Measurements from ENCODE around the gene TMEM79.

The TMEM79 gene

GRCh38 chr1:156249593-156249992 lies 34.5 kb upstream of the TMEM79 start:
- TF ChIP-seq GATA2 (IDR thresholded peaks at IDR 0.05; ENCODE audit: low read depth, low read length) = no peak

GRCh38 chr1:156251527-156251926 lies 32.6 kb upstream of the TMEM79 start:
- no peak for TF ChIP-seq GATA3 (IDR thresholded peaks at IDR 0.05; ENCODE audit: low read depth, low read length)
- TF ChIP-seq GATA2 (IDR thresholded peaks at IDR 0.05; ENCODE audit: low read depth, low read length) = peak; percentile 94

DNA sequence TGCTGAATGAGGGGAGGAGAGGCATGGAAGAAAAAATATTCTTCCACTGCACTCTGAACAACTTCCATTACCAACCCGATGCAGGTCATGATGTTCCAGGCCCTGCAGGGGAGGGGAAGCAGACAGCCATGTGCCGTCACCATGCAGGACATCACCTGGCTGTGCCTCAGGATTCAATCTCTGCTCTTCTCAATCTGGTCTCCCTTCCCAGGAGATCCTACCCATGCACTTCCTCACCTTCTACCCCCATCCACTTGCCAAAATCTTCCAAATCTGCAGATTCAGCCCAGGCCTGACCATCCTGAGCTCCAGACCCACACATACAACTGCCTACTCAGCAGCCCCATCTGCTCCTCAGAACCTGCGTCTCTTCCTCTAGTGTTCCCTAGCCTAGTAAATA lies 30.5 kb upstream of the TMEM79 start:
- TF ChIP-seq GATA2 (IDR thresholded peaks at IDR 0.05; ENCODE audit: low read depth, low read length) = no peak

DNA sequence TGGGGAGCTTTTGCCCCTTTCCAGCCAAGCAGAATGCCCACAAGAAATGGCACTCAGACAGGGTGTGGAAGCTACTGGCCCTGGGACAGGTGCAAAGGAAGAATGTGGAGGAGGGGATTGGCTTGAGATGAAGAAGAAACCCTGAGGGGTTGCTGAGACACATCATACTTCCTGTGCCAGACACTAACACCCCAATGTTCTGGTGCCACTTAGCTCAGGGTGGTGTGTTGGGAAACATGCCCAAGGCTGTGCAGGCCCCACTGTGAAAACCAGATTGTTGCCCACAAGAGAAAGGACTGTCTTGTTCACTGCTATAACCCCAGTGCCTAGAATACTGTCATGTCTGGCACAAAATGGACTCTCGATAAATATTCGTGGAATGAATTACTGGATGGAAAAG lies 26.4 kb upstream of the TMEM79 start:
- TF ChIP-seq GATA2 (IDR thresholded peaks at IDR 0.05; ENCODE audit: low read depth, low read length) (no peak), GATA3 (IDR thresholded peaks at IDR 0.05; ENCODE audit: low read depth, low read length) (no peak)

DNA sequence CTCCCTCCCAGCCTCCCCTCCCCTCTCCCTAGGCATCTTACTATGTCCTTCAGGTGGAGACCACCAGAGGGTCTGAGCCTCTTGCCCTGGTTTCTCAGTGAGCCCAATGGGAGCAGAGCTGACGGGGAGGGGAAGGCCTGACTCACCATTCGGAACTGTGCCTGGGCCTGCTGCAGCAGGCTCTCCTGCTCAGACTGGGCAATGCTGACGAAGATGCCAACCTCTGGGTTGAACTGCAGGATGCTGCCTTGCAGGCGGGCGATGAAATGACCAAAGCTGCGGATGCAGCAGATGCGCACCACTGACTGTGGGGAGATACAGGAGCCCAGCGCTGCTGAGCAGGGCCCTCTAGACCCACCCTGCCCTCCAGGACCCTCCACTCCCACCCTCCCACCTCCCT lies 25.3 kb upstream of the TMEM79 start:
- TF ChIP-seq GATA2 (IDR thresholded peaks at IDR 0.05; ENCODE audit: low read depth, low read length) = no peak
- no peak for TF ChIP-seq GATA3 (IDR thresholded peaks at IDR 0.05; ENCODE audit: low read depth, low read length)

- no peak for TF ChIP-seq GATA2 (IDR thresholded peaks at IDR 0.05; ENCODE audit: low read depth, low read length)
- no peak for TF ChIP-seq GATA3 (IDR thresholded peaks at IDR 0.05; ENCODE audit: low read depth, low read length)
Observed at GRCh38 chr1:156259805-156260204, 24.3 kb upstream of the TMEM79 start.

- TF ChIP-seq GATA3 (IDR thresholded peaks at IDR 0.05; ENCODE audit: low read depth, low read length) (no peak), GATA2 (IDR thresholded peaks at IDR 0.05; ENCODE audit: low read depth, low read length) (no peak)
Observed at GRCh38 chr1:156260896-156261295, 23.2 kb upstream of the TMEM79 start.

DNA sequence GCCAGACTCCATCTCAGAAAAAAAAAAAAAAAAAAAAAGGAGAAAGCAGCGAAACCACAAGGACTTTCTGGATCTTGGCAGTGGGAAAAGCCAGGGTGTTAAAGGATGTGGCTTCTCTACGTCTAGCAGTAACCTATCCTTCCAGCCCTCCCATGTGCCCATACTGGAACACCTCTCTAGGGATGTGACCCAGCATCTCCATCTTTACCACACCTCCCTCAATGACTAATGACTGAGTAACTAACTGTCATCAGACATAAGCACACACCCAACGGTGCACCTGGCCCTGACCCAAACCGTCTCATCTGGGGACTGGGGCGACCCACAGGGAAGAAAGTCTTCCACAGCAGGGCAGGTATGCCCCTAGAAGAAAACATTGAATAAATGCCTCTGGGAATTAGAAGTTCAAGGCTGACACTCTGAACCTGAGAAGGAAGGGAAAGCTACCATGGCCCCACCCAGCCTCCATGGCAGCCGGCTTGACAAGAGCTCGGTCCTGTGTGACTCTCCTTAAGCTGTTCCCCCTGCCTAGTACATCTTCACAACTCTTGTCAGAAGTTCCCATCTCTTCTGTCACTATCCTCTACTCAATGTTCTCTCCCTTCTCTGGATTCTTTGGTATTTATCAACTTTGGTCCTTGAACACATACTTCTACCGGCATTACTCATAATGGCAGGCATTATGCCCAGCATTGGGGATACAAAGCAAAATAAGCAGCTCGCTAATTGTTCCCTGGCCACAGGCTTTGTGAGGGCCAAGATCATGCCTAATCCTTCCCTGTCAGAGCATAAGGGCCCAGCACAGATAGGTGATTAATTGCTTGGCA lies 21.5 kb upstream of the TMEM79 start:
- no peak for TF ChIP-seq GATA2 (IDR thresholded peaks at IDR 0.05; ENCODE audit: low read depth, low read length)
- TF ChIP-seq GATA3 (IDR thresholded peaks at IDR 0.05; ENCODE audit: low read depth, low read length) = no peak

DNA sequence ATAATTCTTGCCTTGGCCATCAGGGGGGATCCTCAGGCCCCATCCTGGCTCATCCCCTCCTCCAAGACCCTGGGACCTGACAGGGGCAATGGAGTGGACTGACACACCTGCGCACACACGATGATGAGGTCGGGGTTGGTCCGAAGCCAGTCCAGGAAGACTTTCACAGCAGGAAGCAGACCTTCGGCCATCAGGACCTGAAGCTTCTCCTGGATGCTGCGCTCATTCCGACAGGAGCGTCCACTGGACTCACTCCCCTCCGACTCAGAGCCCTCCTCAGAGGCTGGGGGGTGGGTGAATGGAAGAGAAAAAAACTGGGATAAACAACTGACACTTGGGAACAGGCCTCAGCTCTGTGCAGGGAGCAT lies 20.9 kb upstream of the TMEM79 start:
- TF ChIP-seq GATA3 (IDR thresholded peaks at IDR 0.05; ENCODE audit: low read depth, low read length) (no peak), GATA2 (IDR thresholded peaks at IDR 0.05; ENCODE audit: low read depth, low read length) (no peak)

DNA sequence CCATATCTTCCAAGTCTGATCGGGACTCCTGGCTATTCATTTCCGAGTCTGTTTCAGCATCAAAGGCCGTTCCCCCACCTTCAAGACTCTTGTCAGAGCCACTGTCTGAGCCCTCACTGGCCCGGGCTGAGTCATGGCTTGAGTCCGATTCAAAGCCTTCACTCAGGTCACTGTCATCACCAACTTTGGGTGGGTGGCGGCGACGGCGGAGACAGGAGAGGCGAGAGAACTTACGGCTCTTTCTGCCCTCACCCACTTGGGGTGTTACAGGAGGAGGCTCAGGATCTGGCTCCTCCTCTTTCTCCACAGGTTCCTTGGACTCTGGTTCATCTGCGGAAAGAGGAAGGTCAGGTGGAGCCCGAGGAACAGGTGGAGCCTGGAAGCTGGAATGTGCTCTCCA lies 18.1 kb upstream of the TMEM79 start:
- no peak for TF ChIP-seq GATA2 (IDR thresholded peaks at IDR 0.05; ENCODE audit: low read depth, low read length)
- TF ChIP-seq GATA3 (IDR thresholded peaks at IDR 0.05; ENCODE audit: low read depth, low read length) = no peak

DNA sequence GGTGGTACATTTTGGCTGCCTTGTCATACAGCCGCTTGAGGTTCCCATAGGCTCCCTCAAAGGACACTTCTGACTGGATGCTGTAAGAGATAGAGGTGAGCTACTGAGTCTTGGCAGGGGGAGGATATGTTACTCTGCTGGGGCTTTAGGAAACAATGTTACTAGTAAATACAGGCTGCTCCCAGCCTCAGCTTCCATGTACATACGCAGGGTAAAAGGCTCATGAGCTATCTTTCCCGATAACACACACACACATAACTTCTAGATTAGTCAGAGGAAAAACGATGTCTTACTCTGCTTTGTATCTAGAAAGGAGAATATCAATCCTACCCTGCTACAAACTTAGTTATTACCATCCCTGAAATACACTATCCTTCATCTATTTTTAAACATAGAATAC lies 15.8 kb upstream of the TMEM79 start:
- TF ChIP-seq GATA3 (IDR thresholded peaks at IDR 0.05; ENCODE audit: low read depth, low read length) = no peak
- no peak for TF ChIP-seq GATA2 (IDR thresholded peaks at IDR 0.05; ENCODE audit: low read depth, low read length)

- TF ChIP-seq GATA2 (IDR thresholded peaks at IDR 0.05; ENCODE audit: low read depth, low read length) (no peak), GATA3 (IDR thresholded peaks at IDR 0.05; ENCODE audit: low read depth, low read length) (no peak)
Observed at GRCh38 chr1:156270314-156270713, 13.8 kb upstream of the TMEM79 start.

- no peak for TF ChIP-seq GATA2 (IDR thresholded peaks at IDR 0.05; ENCODE audit: low read depth, low read length)
- no peak for TF ChIP-seq GATA3 (IDR thresholded peaks at IDR 0.05; ENCODE audit: low read depth, low read length)
Observed at GRCh38 chr1:156276532-156276931, 7.6 kb upstream of the TMEM79 start.

GRCh38 chr1:156276966-156277381 lies 7.2 kb upstream of the TMEM79 start:
- TF ChIP-seq GATA3 (IDR thresholded peaks at IDR 0.05; ENCODE audit: low read depth, low read length) (no peak), GATA2 (IDR thresholded peaks at IDR 0.05; ENCODE audit: low read depth, low read length) (no peak)

DNA sequence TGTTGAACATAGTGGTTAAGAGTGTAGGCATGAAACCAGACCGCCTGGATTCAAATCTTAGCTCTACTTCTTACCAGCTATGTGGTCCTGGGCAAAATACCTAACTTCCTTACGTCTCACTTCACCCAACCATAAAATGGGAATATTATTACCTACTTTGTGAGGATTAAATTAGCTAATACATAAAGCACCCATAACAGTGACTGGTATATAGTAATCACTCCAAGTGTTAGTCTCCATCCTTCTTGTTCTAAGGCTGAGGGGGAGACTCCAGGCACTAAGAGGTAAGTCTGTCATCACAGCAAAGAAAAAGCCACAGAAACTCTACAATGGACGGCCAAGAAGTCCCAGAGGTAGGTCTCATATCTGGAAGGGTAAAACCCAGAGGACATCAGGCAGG lies 4.3 kb upstream of the TMEM79 start:
- TF ChIP-seq GATA2 (IDR thresholded peaks at IDR 0.05; ENCODE audit: low read depth, low read length) (no peak), GATA3 (IDR thresholded peaks at IDR 0.05; ENCODE audit: low read depth, low read length) (no peak)

DNA sequence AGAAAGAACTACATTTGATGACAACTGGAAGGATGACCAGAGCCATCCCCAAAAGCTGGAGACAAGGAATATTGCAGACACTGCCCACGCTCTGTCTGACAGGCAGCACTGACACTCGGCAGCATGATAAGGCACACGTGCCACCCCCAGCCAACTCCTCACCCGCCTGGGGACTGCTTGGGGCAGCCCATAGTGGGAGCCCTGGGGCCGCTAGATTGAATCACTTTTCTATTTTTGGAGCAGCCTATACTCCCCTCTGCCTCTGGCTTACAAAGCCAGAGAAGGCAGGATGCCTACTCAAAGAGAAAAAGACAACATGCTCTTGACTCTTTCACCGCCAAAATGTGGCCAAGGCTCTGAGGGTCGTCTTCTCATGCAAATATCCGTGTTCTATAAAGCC lies 2.8 kb upstream of the TMEM79 start:
- TF ChIP-seq GATA2 (IDR thresholded peaks at IDR 0.05; ENCODE audit: low read depth, low read length) (no peak), GATA3 (IDR thresholded peaks at IDR 0.05; ENCODE audit: low read depth, low read length) (no peak)

All from SH-SY5Y (cell line).